ENCODE results near the gene TRPM5. TPM values are rescaled to one million over a fixed set of nuclear protein-coding genes. Genes with fewer than 3 reads are reported as not detected.

TRPM5 gene
- total RNA-seq, 4 donors from 2014 or later = 0.29 TPM; not detected in 3

DNA sequence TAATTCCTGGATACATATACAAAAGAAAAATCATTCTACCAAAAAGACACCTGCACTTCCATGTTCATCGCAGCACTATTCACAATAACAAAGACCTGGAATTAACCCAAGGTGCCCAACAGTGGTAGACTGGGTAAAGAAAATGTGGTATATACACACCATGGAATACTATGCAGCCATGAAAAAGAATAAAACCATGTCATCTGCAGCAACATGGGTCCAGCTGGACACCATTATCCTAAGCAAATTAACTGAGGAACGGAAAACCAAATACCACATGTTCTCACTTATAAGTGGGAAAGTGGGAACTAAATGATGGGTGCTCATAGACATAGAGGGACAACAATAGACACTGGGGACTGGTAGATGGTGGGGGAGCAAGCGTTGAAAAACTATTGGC, 4.5 kb downstream of the TRPM5 start:
- no peaks in the 10 kb centered on the region for H3K9me3 ChIP-seq
- no peak overlapping the region for H3K4me3 ChIP-seq
- H3K36me3 ChIP-seq = no peaks in the 10 kb centered on the region
- DNase-seq (ENCODE audit: low spot score in 2 of 2) = no peak
- 92% methylated on average over 3 of the region's 3 CpGs for WGBS
- H3K27ac ChIP-seq = no peak overlapping the region
- H3K4me1 ChIP-seq = peaks cover 8% of the 10 kb centered on the region
- TF ChIP-seq POLR2A (IDR thresholded peaks at IDR 0.05) (no peak), POLR2AphosphoS5 (IDR thresholded peaks at IDR 0.05) (no peak)
- TF ChIP-seq, protein P1, sequence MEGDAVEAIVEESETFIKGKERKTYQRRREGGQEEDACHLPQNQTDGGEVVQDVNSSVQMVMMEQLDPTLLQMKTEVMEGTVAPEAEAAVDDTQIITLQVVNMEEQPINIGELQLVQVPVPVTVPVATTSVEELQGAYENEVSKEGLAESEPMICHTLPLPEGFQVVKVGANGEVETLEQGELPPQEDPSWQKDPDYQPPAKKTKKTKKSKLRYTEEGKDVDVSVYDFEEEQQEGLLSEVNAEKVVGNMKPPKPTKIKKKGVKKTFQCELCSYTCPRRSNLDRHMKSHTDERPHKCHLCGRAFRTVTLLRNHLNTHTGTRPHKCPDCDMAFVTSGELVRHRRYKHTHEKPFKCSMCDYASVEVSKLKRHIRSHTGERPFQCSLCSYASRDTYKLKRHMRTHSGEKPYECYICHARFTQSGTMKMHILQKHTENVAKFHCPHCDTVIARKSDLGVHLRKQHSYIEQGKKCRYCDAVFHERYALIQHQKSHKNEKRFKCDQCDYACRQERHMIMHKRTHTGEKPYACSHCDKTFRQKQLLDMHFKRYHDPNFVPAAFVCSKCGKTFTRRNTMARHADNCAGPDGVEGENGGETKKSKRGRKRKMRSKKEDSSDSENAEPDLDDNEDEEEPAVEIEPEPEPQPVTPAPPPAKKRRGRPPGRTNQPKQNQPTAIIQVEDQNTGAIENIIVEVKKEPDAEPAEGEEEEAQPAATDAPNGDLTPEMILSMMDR (IDR thresholded peaks at IDR 0.05) = no peak
- H3K27me3 ChIP-seq = peaks cover 40% of the 10 kb centered on the region

GRCh38 chr11:2437516-2437915, 6.8 kb downstream of the TRPM5 start:
- Histone ChIP-seq H3K4me3 (no peak overlapping the region), H3K9me3 (no peaks in the 10 kb centered on the region), H3K4me1 (no peaks in the 10 kb centered on the region), H3K27ac (no peak overlapping the region), H3K27me3 (peaks cover 29% of the 10 kb centered on the region), H3K36me3 (no peaks in the 10 kb centered on the region)
- TF ChIP-seq EP300 (IDR thresholded peaks at IDR 0.05) = no peak
- TF ChIP-seq, protein P1 (IDR thresholded peaks at IDR 0.05) = no peak
- TF ChIP-seq POLR2AphosphoS5 (IDR thresholded peaks at IDR 0.05) = no peak
- TF ChIP-seq POLR2A (IDR thresholded peaks at IDR 0.05) = no peak
- DNase-seq (ENCODE audit: low spot score in 2 of 2) = peak in 1 of 2 donors; percentile 21
- WGBS = 89% methylated on average over 4 of the region's 4 CpGs

DNA sequence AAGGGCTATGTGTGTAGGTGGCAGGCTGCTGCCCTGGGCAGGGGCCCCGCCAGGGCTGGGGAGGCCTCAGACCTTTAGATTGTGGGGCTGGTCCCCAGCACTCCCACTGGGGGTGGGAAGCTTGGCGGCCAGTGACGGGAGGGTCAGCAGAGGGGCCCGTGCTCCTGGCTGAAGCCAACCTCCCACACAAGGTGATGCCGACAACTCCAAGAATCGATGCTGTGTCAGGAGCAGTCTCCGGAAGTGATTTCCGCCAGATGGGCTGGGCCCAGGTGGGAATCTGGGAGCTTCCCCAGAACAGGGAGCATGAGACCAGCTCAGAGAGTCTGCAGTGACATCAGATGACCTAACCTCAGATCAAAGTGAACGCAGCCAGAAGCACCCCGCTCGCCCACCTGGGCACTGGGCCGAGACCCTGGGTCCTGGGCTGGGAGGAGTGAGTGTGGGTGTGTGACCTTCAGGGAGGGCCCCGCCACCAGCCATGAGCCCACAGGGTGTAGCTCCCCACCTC, 7.7 kb downstream of the TRPM5 start:
- no peak for TF ChIP-seq POLR2AphosphoS5 (IDR thresholded peaks at IDR 0.05)
- TF ChIP-seq EP300 (IDR thresholded peaks at IDR 0.05) = no peak
- no peak for TF ChIP-seq POLR2A (IDR thresholded peaks at IDR 0.05)
- TF ChIP-seq, protein P1 (IDR thresholded peaks at IDR 0.05) = no peak
- Histone ChIP-seq H3K27me3 (peaks cover 28% of the 10 kb centered on the region), H3K9me3 (no peaks in the 10 kb centered on the region), H3K27ac (no peak overlapping the region), H3K4me1 (no peaks in the 10 kb centered on the region), H3K4me3 (no peak overlapping the region), H3K36me3 (no peaks in the 10 kb centered on the region)
- peak in 1 of 2 donors; percentile 59 for DNase-seq (ENCODE audit: low spot score in 2 of 2)
- WGBS = no CpG with 5 or more reads among the region's 13 CpGs

GRCh38 chr11:2436013-2436520, 8.2 kb downstream of the TRPM5 start:
- Histone ChIP-seq H3K9me3 (no peaks in the 10 kb centered on the region), H3K27me3 (peaks cover 23% of the 10 kb centered on the region)
- 84% methylated on average over 7 of the region's 10 CpGs for WGBS

GRCh38 chr11:2435288-2436012, 8.9 kb downstream of the TRPM5 start:
- Histone ChIP-seq H3K4me1 (no peaks in the 10 kb centered on the region), H3K36me3 (no peaks in the 10 kb centered on the region), H3K27ac (no peak overlapping the region), H3K27me3 (peaks cover 18% of the 10 kb centered on the region), H3K4me3 (no peak overlapping the region), H3K9me3 (no peaks in the 10 kb centered on the region)
- peak in 1 of 2 donors; percentile 20 for DNase-seq (ENCODE audit: low spot score in 2 of 2)
- TF ChIP-seq EP300 (IDR thresholded peaks at IDR 0.05) = no peak
- TF ChIP-seq POLR2AphosphoS5 (IDR thresholded peaks at IDR 0.05) = no peak
- TF ChIP-seq POLR2A (IDR thresholded peaks at IDR 0.05) = no peak
- TF ChIP-seq, protein P1 (IDR thresholded peaks at IDR 0.05) = no peak
- 89% methylated on average over 12 of the region's 12 CpGs for WGBS

More at GRCh38 chr11:2436013-2436520, 8.2 kb downstream of the TRPM5 start:
- Histone ChIP-seq H3K36me3 (no peaks in the 10 kb centered on the region), H3K4me1 (no peaks in the 10 kb centered on the region), H3K4me3 (no peak overlapping the region), H3K27ac (no peak overlapping the region)
- no peak for TF ChIP-seq EP300 (IDR thresholded peaks at IDR 0.05)
- peak in 1 of 2 donors; percentile 48 for DNase-seq (ENCODE audit: low spot score in 2 of 2)
